ENCODE measurements around the gene UBE2J2. TPM values are rescaled to one million over a fixed set of nuclear protein-coding genes. Genes with fewer than 3 reads are reported as not detected.

Gene UBE2J2
- total RNA-seq, 1 donor from 2014 or later: 32.9 TPM

- Histone ChIP-seq H3K4me1 (no peaks in the 10 kb centered on the region), H3F3A (ENCODE audit: low read depth) (peaks cover 10% of the 10 kb centered on the region), H4K20me1 (ENCODE audit: low read depth) (no peaks in the 10 kb centered on the region), H3K4me2 (no peak overlapping the region), H3K27me3 (no peaks in the 10 kb centered on the region), H3K4me3 (no peak overlapping the region), H3K36me3 (no peaks in the 10 kb centered on the region), H3K79me2 (ENCODE audit: low read depth) (no peaks in the 10 kb centered on the region), H2AFZ (replicated peaks) (no peak overlapping the region), H3K27ac (no peak overlapping the region), H3K9ac (no peak overlapping the region), H3K9me3 (ENCODE audit: low read depth) (no peaks in the 10 kb centered on the region)
- Mint-ChIP-seq H3K4me3 (no peak overlapping the region), H3K36me3 (no peaks in the 10 kb centered on the region), H3K9me3 (no peaks in the 10 kb centered on the region), H3K27me3 (ENCODE audit: insufficient read depth, low read depth) (peaks cover 5% of the 10 kb centered on the region), H3K4me1 (peaks cover 11% of the 10 kb centered on the region), H3K27ac (no peak overlapping the region)
- no peak for DNase-seq (ENCODE audit: low spot score)
- no peak for TF ChIP-seq EZH2phosphoT487 (IDR thresholded peaks at IDR 0.05)
- TF ChIP-seq, protein P1, sequence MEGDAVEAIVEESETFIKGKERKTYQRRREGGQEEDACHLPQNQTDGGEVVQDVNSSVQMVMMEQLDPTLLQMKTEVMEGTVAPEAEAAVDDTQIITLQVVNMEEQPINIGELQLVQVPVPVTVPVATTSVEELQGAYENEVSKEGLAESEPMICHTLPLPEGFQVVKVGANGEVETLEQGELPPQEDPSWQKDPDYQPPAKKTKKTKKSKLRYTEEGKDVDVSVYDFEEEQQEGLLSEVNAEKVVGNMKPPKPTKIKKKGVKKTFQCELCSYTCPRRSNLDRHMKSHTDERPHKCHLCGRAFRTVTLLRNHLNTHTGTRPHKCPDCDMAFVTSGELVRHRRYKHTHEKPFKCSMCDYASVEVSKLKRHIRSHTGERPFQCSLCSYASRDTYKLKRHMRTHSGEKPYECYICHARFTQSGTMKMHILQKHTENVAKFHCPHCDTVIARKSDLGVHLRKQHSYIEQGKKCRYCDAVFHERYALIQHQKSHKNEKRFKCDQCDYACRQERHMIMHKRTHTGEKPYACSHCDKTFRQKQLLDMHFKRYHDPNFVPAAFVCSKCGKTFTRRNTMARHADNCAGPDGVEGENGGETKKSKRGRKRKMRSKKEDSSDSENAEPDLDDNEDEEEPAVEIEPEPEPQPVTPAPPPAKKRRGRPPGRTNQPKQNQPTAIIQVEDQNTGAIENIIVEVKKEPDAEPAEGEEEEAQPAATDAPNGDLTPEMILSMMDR (IDR thresholded peaks at IDR 0.05): no peak
Measured at GRCh38 chr1:1286313-1287261, 12.9 kb upstream of the UBE2J2 start.

GRCh38 chr1:1285611-1286311 is 12.1 kb upstream of the UBE2J2 start:
- TF ChIP-seq EZH2phosphoT487 (IDR thresholded peaks at IDR 0.05): no peak
- TF ChIP-seq, protein P1 (IDR thresholded peaks at IDR 0.05): no peak

DNA sequence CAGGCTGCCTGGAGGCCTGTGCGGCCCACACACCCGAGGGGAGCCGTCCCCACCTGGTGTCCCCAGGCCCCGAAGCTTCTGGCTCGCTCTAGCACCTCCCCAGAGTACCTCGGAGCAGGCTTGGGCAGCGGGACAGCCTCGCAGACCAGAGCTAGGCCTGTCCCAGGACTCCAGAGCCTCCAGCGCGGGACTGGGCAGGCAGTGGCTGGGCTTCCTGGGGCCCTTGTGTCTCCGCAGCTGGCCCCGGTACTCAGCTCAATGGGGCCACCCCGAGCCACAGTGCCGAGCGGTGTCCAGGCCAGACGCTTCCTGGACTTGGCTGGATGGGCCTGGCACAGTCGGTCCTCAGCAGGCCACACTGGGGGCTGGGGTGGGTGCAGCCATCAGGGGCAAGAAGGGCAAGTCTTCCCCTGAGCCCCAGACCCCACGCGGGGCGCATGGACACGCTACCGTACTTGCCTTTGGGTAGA is 11.5 kb upstream of the UBE2J2 start:
- no peaks in the 10 kb centered on the region for H3K27me3 ChIP-seq
- H3K4me3 ChIP-seq: no peak overlapping the region
- no peaks in the 10 kb centered on the region for H3K79me2 ChIP-seq (ENCODE audit: low read depth)
- peaks cover 10% of the 10 kb centered on the region for H3F3A ChIP-seq (ENCODE audit: low read depth)
- peaks cover 11% of the 10 kb centered on the region for H3K4me1 Mint-ChIP-seq
- no peaks in the 10 kb centered on the region for H4K20me1 ChIP-seq (ENCODE audit: low read depth)
- no peak for DNase-seq (ENCODE audit: low spot score)
- TF ChIP-seq EZH2phosphoT487 (IDR thresholded peaks at IDR 0.05) (no peak), EZH2 (IDR thresholded peaks at IDR 0.05) (no peak)
- TF ChIP-seq, protein P1 (IDR thresholded peaks at IDR 0.05): no peak
- H3K4me2 ChIP-seq: no peak overlapping the region
- no peaks in the 10 kb centered on the region for H3K36me3 Mint-ChIP-seq
- no peaks in the 10 kb centered on the region for H3K4me1 ChIP-seq
- no peak overlapping the region for H3K27ac ChIP-seq
- H3K27me3 Mint-ChIP-seq (ENCODE audit: insufficient read depth, low read depth): peaks cover 5% of the 10 kb centered on the region
- no peak overlapping the region for H3K4me3 Mint-ChIP-seq
- no peaks in the 10 kb centered on the region for H3K9me3 ChIP-seq (ENCODE audit: low read depth)
- no peak overlapping the region for H3K9ac ChIP-seq
- no peak overlapping the region for H2AFZ ChIP-seq (replicated peaks)
- H3K36me3 ChIP-seq: no peaks in the 10 kb centered on the region
- no peak overlapping the region for H3K27ac Mint-ChIP-seq
- no peaks in the 10 kb centered on the region for H3K9me3 Mint-ChIP-seq

More at GRCh38 chr1:1285611-1286311, 12.1 kb upstream of the UBE2J2 start:
- no peaks in the 10 kb centered on the region for H3K36me3 ChIP-seq
- no peak overlapping the region for H3K4me3 ChIP-seq
- peaks cover 11% of the 10 kb centered on the region for H3K4me1 Mint-ChIP-seq
- no peak for DNase-seq (ENCODE audit: low spot score)
- H3K27me3 ChIP-seq: no peaks in the 10 kb centered on the region
- H3K4me2 ChIP-seq: no peak overlapping the region
- H3K4me3 Mint-ChIP-seq: no peak overlapping the region
- H3K27ac Mint-ChIP-seq: no peak overlapping the region
- no peaks in the 10 kb centered on the region for H3K36me3 Mint-ChIP-seq
- no peak overlapping the region for H3K27ac ChIP-seq
- peaks cover 5% of the 10 kb centered on the region for H3K27me3 Mint-ChIP-seq (ENCODE audit: insufficient read depth, low read depth)
- H3K4me1 ChIP-seq: no peaks in the 10 kb centered on the region
- H3K9ac ChIP-seq: no peak overlapping the region
- no peaks in the 10 kb centered on the region for H3K9me3 Mint-ChIP-seq
- no peak overlapping the region for H2AFZ ChIP-seq (replicated peaks)
- H3K79me2 ChIP-seq (ENCODE audit: low read depth): no peaks in the 10 kb centered on the region
- no peaks in the 10 kb centered on the region for H3K9me3 ChIP-seq (ENCODE audit: low read depth)
- peaks cover 10% of the 10 kb centered on the region for H3F3A ChIP-seq (ENCODE audit: low read depth)
- H4K20me1 ChIP-seq (ENCODE audit: low read depth): no peaks in the 10 kb centered on the region
